ENCODE results near the gene RXYLT1.
A peak's percentile ranks its signal among the peaks of the same experiment; 100 is the strongest.

The RXYLT1 gene

DNA sequence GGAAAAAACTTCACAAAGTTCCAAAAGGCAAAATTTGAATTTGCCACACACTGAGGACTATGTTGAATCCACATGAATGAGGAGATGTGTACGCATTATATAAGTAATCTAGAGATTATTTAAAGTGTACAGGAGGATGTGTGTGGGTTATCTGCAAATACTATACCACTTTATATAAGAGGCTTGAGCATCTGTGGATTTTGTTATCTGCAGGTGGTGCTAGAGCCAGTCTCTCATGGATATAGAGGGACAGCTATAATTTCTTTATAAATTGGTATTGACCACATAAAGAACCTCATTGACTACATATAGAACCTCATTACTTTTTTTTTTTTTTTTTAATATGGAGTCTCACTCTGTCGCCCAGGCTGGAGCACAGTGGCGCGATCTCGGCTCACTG, 32.2 kb upstream of the RXYLT1 start:
- TF ChIP-seq, protein P1, sequence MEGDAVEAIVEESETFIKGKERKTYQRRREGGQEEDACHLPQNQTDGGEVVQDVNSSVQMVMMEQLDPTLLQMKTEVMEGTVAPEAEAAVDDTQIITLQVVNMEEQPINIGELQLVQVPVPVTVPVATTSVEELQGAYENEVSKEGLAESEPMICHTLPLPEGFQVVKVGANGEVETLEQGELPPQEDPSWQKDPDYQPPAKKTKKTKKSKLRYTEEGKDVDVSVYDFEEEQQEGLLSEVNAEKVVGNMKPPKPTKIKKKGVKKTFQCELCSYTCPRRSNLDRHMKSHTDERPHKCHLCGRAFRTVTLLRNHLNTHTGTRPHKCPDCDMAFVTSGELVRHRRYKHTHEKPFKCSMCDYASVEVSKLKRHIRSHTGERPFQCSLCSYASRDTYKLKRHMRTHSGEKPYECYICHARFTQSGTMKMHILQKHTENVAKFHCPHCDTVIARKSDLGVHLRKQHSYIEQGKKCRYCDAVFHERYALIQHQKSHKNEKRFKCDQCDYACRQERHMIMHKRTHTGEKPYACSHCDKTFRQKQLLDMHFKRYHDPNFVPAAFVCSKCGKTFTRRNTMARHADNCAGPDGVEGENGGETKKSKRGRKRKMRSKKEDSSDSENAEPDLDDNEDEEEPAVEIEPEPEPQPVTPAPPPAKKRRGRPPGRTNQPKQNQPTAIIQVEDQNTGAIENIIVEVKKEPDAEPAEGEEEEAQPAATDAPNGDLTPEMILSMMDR (IDR thresholded peaks at IDR 0.05) = no peak
- Histone ChIP-seq H3K4me3 (ENCODE audit: low read depth, low read length) (no peak overlapping the region), H3K9ac (no peak overlapping the region), H3K4me1 (no peaks in the 10 kb centered on the region), H3K36me3 (ENCODE audit: control insufficient read depth, insufficient read depth, low read length) (no peaks in the 10 kb centered on the region), H3K4me2 (ENCODE audit: low read length) (no peak overlapping the region), H3K27me3 (ENCODE audit: control insufficient read depth, insufficient read depth, low read length) (no peaks in the 10 kb centered on the region), H3K27ac (no peak overlapping the region), H2AFZ (no peak overlapping the region), H3K79me2 (no peaks in the 10 kb centered on the region), H3K9me3 (ENCODE audit: control insufficient read depth, low read length) (no peaks in the 10 kb centered on the region)

DNA sequence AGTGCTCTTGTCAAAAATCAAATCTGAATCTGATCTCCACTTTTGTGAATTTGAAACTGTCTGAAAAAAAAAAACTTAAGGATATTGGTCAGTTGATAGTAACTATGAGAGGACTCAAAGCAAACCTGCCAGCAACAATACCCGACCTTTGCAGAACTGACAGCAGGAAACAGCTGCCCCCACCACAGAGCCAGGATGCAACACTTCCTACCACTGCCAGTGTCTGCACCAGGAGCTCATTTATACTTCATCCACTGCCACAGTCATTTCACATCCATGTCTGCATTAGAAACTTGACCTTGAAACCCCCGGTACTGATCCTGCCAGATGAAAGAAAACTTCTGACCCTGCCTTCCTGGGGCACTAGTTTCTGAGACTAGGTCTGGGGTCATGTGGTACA, 27.4 kb upstream of the RXYLT1 start:
- no peaks in the 10 kb centered on the region for H3K9me3 ChIP-seq (ENCODE audit: control insufficient read depth, low read length)
- no peak overlapping the region for H3K9ac ChIP-seq
- no peak overlapping the region for H3K4me2 ChIP-seq (ENCODE audit: low read length)
- TF ChIP-seq, protein P1 (IDR thresholded peaks at IDR 0.05) = no peak
- no peaks in the 10 kb centered on the region for H3K36me3 ChIP-seq (ENCODE audit: control insufficient read depth, insufficient read depth, low read length)
- H3K27ac ChIP-seq = no peak overlapping the region
- H2AFZ ChIP-seq = no peak overlapping the region
- no peaks in the 10 kb centered on the region for H3K4me1 ChIP-seq
- no peaks in the 10 kb centered on the region for H3K79me2 ChIP-seq
- no peak overlapping the region for H3K4me3 ChIP-seq (ENCODE audit: low read depth, low read length)
- H3K27me3 ChIP-seq (ENCODE audit: control insufficient read depth, insufficient read depth, low read length) = no peaks in the 10 kb centered on the region

DNA sequence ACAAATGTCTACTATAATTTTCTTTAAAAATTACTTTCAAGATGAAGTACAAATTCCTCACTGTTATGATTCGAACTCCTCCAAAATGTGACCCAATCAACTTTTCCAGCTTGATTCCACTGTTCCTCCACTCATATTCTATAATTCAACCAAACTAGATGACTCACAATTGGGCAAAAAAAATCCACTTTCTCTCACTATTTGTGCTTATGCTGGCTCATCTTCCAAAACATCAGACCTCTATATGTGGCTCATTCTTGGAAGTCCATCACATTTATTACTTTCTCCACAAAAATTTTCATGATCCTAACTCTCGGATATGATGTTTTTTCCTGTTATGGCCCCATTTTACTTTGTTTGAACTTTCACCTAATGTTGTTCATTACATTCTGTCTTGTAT, 26.9 kb upstream of the RXYLT1 start:
- Histone ChIP-seq H3K4me1 (no peaks in the 10 kb centered on the region), H3K9me3 (ENCODE audit: control insufficient read depth, low read length) (no peaks in the 10 kb centered on the region), H3K79me2 (no peaks in the 10 kb centered on the region), H3K9ac (no peak overlapping the region), H3K4me3 (ENCODE audit: low read depth, low read length) (no peak overlapping the region), H3K4me2 (ENCODE audit: low read length) (no peak overlapping the region), H3K27me3 (ENCODE audit: control insufficient read depth, insufficient read depth, low read length) (no peaks in the 10 kb centered on the region), H3K36me3 (ENCODE audit: control insufficient read depth, insufficient read depth, low read length) (no peaks in the 10 kb centered on the region), H3K27ac (no peak overlapping the region), H2AFZ (no peak overlapping the region)
- TF ChIP-seq, protein P1 (IDR thresholded peaks at IDR 0.05) = no peak

DNA sequence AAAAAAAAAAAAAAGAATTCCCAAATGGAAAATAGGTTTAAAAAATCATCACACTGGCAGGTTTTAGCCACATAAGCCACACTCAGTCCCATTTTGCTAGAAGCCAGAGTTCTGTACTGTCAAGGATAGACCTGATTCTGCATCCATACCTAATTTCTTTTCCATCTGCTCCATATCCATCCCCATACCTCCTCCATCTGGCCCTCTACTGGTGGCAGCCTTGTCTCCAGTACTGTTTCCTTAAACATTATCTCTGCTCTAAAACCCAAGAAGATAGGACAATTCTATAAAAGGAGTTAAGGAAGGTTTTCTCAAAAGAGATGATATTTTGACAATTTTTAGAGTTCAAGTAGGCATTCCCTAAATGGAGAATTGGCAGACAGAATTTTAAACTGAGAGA, 26.0 kb upstream of the RXYLT1 start:
- no peaks in the 10 kb centered on the region for H3K79me2 ChIP-seq
- no peak overlapping the region for H3K4me2 ChIP-seq (ENCODE audit: low read length)
- TF ChIP-seq, protein P1 (IDR thresholded peaks at IDR 0.05) = peak; percentile 11
- no peaks in the 10 kb centered on the region for H3K9me3 ChIP-seq (ENCODE audit: control insufficient read depth, low read length)
- H3K27me3 ChIP-seq (ENCODE audit: control insufficient read depth, insufficient read depth, low read length) = no peaks in the 10 kb centered on the region
- no peak overlapping the region for H3K9ac ChIP-seq
- H2AFZ ChIP-seq = no peak overlapping the region
- no peaks in the 10 kb centered on the region for H3K4me1 ChIP-seq
- no peaks in the 10 kb centered on the region for H3K36me3 ChIP-seq (ENCODE audit: control insufficient read depth, insufficient read depth, low read length)
- H3K27ac ChIP-seq = no peak overlapping the region
- no peak overlapping the region for H3K4me3 ChIP-seq (ENCODE audit: low read depth, low read length)

DNA sequence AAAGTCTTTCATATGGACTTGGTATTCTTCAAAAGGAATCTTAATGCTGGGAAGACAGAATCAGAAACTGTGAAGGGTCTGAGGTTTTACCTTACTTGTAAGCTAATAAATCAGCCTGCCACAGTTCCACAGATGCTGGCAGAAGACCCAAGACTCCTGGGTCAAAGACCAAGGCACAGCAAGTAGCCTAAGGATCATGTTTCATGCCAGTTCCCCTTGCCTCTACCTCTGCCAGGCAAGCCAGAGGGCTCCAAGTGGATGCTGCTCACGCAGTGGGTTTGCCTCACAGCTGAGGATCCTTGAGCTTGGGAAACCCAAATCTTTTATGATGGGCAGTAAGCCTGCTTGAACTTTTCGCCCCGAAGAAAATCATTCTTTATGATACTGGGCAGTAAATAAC, 15.2 kb upstream of the RXYLT1 start:
- TF ChIP-seq, protein P1 (IDR thresholded peaks at IDR 0.05) = no peak
- no peak overlapping the region for H3K4me2 ChIP-seq (ENCODE audit: low read length)
- no peaks in the 10 kb centered on the region for H3K36me3 ChIP-seq (ENCODE audit: control insufficient read depth, insufficient read depth, low read length)
- H3K4me1 ChIP-seq = no peaks in the 10 kb centered on the region
- H3K9ac ChIP-seq = no peak overlapping the region
- H3K9me3 ChIP-seq (ENCODE audit: control insufficient read depth, low read length) = no peaks in the 10 kb centered on the region
- H3K4me3 ChIP-seq (ENCODE audit: low read depth, low read length) = no peak overlapping the region
- H2AFZ ChIP-seq = peak overlapping the region; percentile 33
- H3K79me2 ChIP-seq = no peaks in the 10 kb centered on the region
- H3K27ac ChIP-seq = no peak overlapping the region
- H3K27me3 ChIP-seq (ENCODE audit: control insufficient read depth, insufficient read depth, low read length) = no peaks in the 10 kb centered on the region
